Omental fat pad (tissue), 4 donors: ENCODE data around the gene IER5. TPM values are rescaled to one million over a fixed set of nuclear protein-coding genes. Genes with fewer than 3 reads are reported as not detected.
"Not testable (repeated sequence)": the region's sequence is repeated elsewhere in the genome, so short reads cannot be mapped to it uniquely, and the experiment has no call there.

Source experiments
- ATAC-seq: fragments of 150-250 bp; one replicate; pipeline ENCODE4 v1.9.1; 2016; ENCODE audit warnings: mild to moderate bottlenecking, moderate library complexity; ENCODE audit not compliant: low FRiP score
- DNase-seq: peaks from one replicate; pipeline ENCODE4 v3.0.0-alpha.2; 2019; ENCODE audit warnings: low spot score
- total RNA-seq, 4 donors: library from RNA; depleted of rRNA; stranded (reverse); fragments of >200 nt; gene quantifications; one replicate each; pipeline ENCODE4 v1.1.0, GENCODE V29; 2016
- TF ChIP-seq, protein P1 (sequence below), 3 donors: fragments of 450-650 bp; IDR thresholded peaks; one replicate each; pipeline ENCODE4 v1.5.1; 2016 to 2017; ENCODE audit warnings: antibody characterized with exemption in 3 of 3, mild to moderate bottlenecking in 3 of 3, moderate library complexity in 2 of 3

IER5 gene
- 10 to 100 TPM in 2 of 4 donors, 1 to 10 TPM in 2; 6.7 to 45.4 (median 19.5) TPM for total RNA-seq

DNA sequence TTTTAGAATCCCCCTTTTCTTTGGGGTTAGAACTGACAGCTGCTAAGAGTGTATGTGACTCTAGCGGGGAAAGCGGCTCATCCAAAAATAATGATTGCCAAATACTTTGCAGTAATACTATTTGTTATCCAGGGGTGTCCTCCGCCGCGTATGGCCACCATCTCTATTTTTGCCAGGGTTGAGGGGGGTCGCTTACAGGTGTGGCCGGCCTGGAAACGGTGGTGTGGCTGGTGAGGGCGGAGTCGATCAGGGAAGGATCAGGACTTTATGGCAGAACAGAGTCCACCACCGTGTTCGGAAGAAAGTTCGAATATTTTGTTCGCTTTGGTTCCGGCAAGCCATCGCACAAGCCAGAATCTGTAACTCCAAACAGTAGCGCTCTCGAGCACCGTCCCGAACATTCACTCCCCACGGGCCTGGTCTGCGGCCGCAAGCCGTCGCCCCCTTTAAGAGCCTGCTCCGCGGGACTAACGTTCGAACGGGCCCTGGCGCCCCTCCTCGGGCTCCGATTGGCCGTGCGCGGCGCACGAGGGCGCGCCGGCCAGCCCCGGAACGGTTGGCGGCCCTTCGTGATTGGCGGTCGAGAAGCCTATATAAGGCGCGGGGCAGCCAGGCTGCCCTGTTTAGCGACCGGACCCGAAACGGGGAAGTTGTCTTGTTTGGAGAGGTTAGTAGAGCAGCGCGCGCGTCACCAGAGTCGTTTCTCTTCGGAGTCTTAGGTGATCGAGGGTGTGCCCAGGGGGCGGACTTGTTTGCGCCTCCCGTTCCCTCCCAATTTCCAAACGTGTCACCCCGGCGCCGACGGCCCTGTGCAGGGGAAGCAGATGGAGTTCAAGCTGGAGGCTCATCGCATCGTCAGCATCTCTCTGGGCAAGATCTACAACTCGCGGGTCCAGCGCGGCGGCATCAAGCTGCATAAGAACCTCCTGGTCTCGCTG, at the start of gene IER5:
TSS of gene IER5 (plus strand) at position 622 of the 938 bp plus-strand sequence. CDS start at position 825, 203 bp downstream.
- ATAC-seq (peak; percentile 80), DNase-seq (peak; percentile 96)
- TF ChIP-seq, protein P1, sequence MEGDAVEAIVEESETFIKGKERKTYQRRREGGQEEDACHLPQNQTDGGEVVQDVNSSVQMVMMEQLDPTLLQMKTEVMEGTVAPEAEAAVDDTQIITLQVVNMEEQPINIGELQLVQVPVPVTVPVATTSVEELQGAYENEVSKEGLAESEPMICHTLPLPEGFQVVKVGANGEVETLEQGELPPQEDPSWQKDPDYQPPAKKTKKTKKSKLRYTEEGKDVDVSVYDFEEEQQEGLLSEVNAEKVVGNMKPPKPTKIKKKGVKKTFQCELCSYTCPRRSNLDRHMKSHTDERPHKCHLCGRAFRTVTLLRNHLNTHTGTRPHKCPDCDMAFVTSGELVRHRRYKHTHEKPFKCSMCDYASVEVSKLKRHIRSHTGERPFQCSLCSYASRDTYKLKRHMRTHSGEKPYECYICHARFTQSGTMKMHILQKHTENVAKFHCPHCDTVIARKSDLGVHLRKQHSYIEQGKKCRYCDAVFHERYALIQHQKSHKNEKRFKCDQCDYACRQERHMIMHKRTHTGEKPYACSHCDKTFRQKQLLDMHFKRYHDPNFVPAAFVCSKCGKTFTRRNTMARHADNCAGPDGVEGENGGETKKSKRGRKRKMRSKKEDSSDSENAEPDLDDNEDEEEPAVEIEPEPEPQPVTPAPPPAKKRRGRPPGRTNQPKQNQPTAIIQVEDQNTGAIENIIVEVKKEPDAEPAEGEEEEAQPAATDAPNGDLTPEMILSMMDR (IDR thresholded peaks at IDR 0.05), result no peak

GRCh38 chr1:181040284-181040865, 48.1 kb upstream of the IER5 start:
- DNase-seq (no peak), ATAC-seq (no peak)
- TF ChIP-seq, protein P1 (IDR thresholded peaks at IDR 0.05), result no peak

- TF ChIP-seq, protein P1 (IDR thresholded peaks at IDR 0.05), result no peak
- no peak for ATAC-seq
- no peak for DNase-seq
Measured at GRCh38 chr1:181043025-181043888, 45.2 kb upstream of the IER5 start.

GRCh38 chr1:181044449-181044966, 44.0 kb upstream of the IER5 start:
- TF ChIP-seq, protein P1 (IDR thresholded peaks at IDR 0.05), result no peak
- DNase-seq (no peak), ATAC-seq (no peak)

DNA sequence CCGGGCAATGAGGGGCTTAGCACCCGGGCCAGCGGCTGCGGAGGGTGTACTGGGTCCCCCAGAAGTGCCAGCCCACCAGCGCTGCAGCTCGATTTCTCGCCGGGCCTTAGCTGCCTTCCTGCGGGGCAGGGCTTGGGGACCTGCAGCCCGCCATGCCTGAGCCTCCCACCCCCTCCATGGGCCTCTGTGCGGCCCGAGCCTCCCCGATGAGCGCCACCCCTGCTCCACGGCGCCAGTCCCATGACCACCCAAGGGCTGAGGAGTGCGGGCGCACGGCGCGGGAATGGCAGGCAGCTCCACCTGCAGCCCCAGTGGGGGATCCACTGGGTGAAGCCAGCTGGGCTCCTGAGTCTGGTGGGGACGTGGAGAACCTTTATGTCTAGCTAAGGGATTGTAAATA, 42.6 kb upstream of the IER5 start:
- not testable (repeated sequence) for DNase-seq, ATAC-seq

DNA sequence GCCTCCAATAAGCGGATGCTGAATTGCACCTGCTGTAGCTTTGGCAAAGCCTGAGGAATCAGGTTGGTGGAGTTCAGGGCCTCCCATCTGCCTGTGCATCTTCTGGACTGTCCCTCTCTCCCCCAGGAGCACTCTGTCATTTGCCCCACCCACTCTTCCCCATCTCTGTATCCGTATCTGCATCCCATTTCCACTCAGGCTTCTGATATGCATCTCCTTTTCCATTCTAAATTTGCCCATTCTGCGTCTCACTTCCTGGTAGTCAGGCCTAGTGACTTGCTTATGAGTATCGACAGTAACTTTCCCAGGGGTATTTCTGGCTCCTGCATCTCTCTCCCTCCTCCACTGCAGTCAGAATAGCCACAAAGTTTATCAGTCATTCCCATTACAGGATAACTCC, 39.1 kb upstream of the IER5 start:
- TF ChIP-seq, protein P1 (IDR thresholded peaks at IDR 0.05), result no peak

DNA sequence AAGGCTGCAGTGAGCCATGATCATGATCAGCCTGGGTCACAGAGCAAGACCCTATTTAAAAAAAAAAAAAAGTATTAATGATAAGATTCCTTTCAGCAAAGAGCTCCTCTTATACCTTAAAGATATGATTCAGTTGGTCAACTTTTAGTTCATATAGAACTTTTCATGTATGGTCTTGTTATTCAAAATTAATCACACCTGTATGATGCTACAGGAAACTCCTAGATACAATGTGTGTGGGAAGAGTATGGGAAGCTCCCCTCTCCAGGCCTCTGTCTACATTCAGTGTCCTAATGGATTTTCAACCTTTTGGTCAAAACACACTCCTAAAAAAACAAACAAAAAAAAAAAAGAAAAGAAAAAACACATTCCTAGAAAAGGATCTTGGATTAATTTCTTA, 37.6 kb upstream of the IER5 start:
- ATAC-seq (no peak), DNase-seq (no peak)
- TF ChIP-seq, protein P1 (IDR thresholded peaks at IDR 0.05), result no peak

More for the DNA sequence above, 39.1 kb upstream of the IER5 start:
- no peak for ATAC-seq
- no peak for DNase-seq
